GM10266 (cell line): ENCODE measurements around the gene S1PR3.

Experiments used
- DNase-seq: peaks from one replicate; pipeline ENCODE4 v3.0.0; 2012; ENCODE audit errors: extremely low spot score
- TF ChIP-seq, protein P1 (sequence below): IDR thresholded peaks from 2 replicates; pipeline ENCODE4 v1.5.1; 2012; ENCODE audit warnings: mild to moderate bottlenecking, low read depth; ENCODE audit not compliant: control insufficient read depth, insufficient read depth; ENCODE audit errors: missing control alignments

Gene S1PR3

DNA sequence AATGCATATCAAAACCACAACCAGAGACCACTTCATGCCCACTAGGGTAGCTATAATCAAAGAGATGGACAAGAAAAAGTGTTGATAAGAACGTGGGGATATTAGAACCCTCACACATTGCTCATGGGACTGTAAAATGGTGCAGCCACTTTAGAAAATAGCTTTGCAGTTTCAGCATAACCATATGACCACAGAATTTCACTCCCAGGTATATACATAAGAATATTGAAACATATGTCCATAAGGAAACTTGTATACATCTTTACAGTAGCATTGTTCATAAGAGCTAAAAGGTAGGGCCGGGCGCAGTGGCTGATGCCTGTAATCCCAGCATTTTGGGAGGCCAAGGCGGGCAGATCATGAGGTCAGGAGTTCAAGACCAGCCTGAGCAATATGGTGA, 56.4 kb downstream of the S1PR3 start:
- TF ChIP-seq, protein P1, sequence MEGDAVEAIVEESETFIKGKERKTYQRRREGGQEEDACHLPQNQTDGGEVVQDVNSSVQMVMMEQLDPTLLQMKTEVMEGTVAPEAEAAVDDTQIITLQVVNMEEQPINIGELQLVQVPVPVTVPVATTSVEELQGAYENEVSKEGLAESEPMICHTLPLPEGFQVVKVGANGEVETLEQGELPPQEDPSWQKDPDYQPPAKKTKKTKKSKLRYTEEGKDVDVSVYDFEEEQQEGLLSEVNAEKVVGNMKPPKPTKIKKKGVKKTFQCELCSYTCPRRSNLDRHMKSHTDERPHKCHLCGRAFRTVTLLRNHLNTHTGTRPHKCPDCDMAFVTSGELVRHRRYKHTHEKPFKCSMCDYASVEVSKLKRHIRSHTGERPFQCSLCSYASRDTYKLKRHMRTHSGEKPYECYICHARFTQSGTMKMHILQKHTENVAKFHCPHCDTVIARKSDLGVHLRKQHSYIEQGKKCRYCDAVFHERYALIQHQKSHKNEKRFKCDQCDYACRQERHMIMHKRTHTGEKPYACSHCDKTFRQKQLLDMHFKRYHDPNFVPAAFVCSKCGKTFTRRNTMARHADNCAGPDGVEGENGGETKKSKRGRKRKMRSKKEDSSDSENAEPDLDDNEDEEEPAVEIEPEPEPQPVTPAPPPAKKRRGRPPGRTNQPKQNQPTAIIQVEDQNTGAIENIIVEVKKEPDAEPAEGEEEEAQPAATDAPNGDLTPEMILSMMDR, result no peak
- DNase-seq, result no peak

DNA sequence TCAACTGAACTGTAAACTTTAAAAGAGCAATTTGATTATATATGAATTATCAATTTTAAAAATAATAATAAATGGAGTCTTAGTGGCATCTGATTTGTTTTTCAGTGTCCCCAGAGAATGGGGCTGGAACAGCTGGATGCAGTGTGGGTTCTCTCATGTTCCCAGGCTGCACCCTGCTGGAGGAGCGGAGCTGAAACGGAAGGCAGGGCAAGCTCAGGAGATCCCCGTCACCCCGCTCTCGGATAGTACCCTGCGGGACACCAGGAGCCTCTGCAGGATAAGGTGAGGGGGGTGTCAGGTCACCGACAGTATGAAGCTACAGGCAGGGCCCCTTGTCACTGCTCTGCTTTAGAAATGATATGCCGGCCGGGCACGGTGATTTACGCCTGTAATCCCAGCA, 57.3 kb downstream of the S1PR3 start:
- DNase-seq, result no peak
- TF ChIP-seq, protein P1, result no peak

DNA sequence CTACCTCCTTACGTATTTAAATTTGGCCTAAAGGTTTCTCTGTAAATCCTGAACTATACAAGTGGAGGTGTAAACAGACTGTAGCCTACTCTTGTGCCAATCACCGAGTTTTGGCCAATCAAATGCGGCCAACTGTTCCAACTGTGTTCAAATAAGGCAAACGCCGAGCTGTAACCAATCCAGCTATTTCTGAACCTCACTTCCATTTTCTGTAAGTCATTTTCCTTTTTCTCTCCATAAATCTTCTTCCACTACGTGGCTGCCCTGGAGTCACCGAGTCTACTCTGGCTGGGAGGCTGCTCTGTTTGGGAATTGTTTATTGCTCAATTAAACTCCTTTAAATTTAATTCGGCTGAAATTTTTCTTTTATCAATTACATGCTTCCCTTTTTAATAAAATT, 58.4 kb downstream of the S1PR3 start:
- DNase-seq, result no peak
- TF ChIP-seq, protein P1, result no peak

DNA sequence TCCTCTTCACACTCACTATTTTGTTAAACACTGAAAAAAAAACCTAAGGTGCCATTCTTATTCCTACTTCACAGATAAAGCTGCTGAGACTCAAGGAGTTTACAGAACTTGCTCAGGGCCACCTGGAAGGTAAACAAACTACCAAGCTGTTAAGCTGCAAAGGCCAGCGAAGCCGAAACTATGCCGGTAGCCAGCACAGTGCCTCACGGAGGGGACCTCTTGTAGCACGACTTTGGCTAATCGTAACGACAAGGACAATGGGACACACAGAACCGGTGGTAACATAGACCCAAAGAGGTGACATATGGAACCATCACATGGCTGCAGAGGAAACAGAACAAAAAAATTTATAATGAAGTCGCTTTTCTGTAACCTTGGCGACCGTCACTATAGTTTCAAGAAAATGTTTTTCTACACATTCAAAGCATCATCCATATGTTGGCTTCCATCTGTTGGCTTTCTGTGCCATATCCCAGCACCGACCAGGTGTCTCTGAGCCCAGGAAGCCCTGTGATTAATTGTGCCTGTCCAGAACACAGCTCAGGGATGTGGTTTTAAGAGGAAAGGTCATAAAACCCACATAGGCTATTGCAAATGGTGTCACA, 60.3 kb downstream of the S1PR3 start:
- no peak for DNase-seq
- TF ChIP-seq, protein P1, result no peak

GRCh38 chr9:89052470-89053097, 61.3 kb downstream of the S1PR3 start:
- TF ChIP-seq, protein P1, result no peak
- no peak for DNase-seq

DNA sequence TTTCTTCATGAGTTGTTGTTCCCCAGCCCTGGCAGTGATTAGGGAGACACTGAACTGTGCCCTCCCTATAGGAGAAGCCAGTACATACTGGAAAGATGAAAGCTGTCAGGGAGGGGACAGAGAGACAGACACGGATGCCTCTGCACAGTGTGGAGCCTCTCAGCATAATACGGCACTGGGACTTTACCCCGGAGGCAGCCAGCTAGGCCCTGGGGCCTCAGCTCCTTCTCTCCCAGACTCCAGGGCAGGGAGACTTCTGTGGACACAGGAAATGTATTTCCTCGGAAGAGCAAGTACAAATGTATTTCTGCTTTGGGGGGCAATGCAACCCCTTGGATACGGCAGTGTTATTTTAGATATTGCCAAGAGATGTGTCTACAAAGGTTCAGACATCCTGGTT, 62.0 kb downstream of the S1PR3 start:
- no peak for DNase-seq
- TF ChIP-seq, protein P1, result no peak
